Endothelial cell of umbilical vein (primary cell): ENCODE results near the gene REEP1. TPM values are rescaled to one million over a fixed set of nuclear protein-coding genes. Genes with fewer than 3 reads are reported as not detected.
"Not testable (repeated sequence)": the region's sequence is repeated elsewhere in the genome, so short reads cannot be mapped to it uniquely, and the experiment has no call there.

Source experiments
- BruUV-seq: library from RNA; stranded (reverse); fragments of 400-500 nt; replicated peaks from 2 replicates; lab custom pipeline; 2021; lab: Mats Ljungman, UMichigan
- CTCF ChIA-PET: fragments of 300-600, 350-600 bp; sonication (Branson Sonifier 250); formaldehyde crosslinking; loops from one replicate; lab custom pipeline; 2021; ENCODE audit warnings: antibody characterized with exemption, inconsistent platforms; lab: Charles Lee
- POLR2A ChIA-PET: fragments of 300-600, 350-600 bp; sonication (Branson Sonifier 250); formaldehyde crosslinking; loops from one replicate; lab custom pipeline; 2021; ENCODE audit warnings: antibody characterized with exemption, inconsistent platforms; lab: Charles Lee
- DNase-seq: peaks from one replicate; pipeline ENCODE4 v3.0.0-alpha.2; 2011; ENCODE audit warnings: low read depth, low spot score
- FAIRE-seq: peaks from 2 replicates; lab custom pipeline; 2011; peaks lifted over from hg19 to GRCh38; lab: Jason Lieb, UNC
- H2AFZ ChIP-seq: 2 replicates; pipeline ENCODE4 v1.6.0; 2012; ENCODE audit warnings: low read depth, low read length, control low read depth, inconsistent platforms
- H3K27ac ChIP-seq: 2 replicates; pipeline ENCODE4 v1.5.1; 2011; ENCODE audit warnings: low read depth, mild to moderate bottlenecking, control low read depth, low read length, moderate library complexity; ENCODE audit not compliant: insufficient read depth
- H3K27me3 ChIP-seq, 2 experiments: 2 replicates each; pipeline versions ENCODE4 v1.6.0 to v1.6.1; 2011; ENCODE audit warnings: low read length in 2 of 2, mixed read lengths in 1 of 2; ENCODE audit not compliant: control insufficient read depth in 2 of 2, insufficient read depth in 2 of 2
- H3K36me3 ChIP-seq, 2 experiments: 2 replicates in 1 of 2; 3 replicates in 1 of 2; pipeline ENCODE4 v1.5.1; 2011; ENCODE audit warnings: low read length in 2 of 2, mild to moderate bottlenecking in 1 of 2, moderate library complexity in 1 of 2; ENCODE audit not compliant: control insufficient read depth in 2 of 2, insufficient read depth in 2 of 2; ENCODE audit errors: extremely low read depth in 1 of 2
- H3K4me1 ChIP-seq: 3 replicates; pipeline ENCODE4 v1.5.1; 2011; ENCODE audit warnings: mild to moderate bottlenecking, low read length; ENCODE audit not compliant: control insufficient read depth, insufficient read depth; ENCODE audit errors: extremely low read depth
- H3K4me2 ChIP-seq: 2 replicates; pipeline ENCODE4 v1.6.1; 2011; ENCODE audit warnings: low read length, control low read depth, mixed read lengths; ENCODE audit not compliant: insufficient read depth
- H3K4me3 ChIP-seq, 3 experiments: fragments of 200-600 bp in 1 of 3; sonication (generic), shearing (Covaris generic) in 1 of 3; replicated peaks in 1 of 3; 2 replicates each; pipeline ENCODE4 v1.5.1; 2011 to 2016; ENCODE audit warnings: control low read depth in 3 of 3, low read length in 3 of 3, mild to moderate bottlenecking in 2 of 3, inconsistent platforms in 1 of 3, low read depth in 1 of 3, moderate library complexity in 1 of 3; ENCODE audit not compliant: insufficient read depth in 1 of 3
- H3K79me2 ChIP-seq: 2 replicates; pipeline ENCODE4 v1.6.0; 2012; ENCODE audit warnings: low read length, inconsistent platforms; ENCODE audit not compliant: control insufficient read depth, insufficient read depth
- H3K9ac ChIP-seq: replicated peaks from 2 replicates; pipeline ENCODE3; 2011; ENCODE audit warnings: low read length, control low read depth; ENCODE audit not compliant: insufficient read depth; ENCODE audit errors: extremely low read depth
- H3K9me1 ChIP-seq: replicated peaks from 3 replicates; pipeline ENCODE4 v1.6.0; 2011; ENCODE audit warnings: mild to moderate bottlenecking, low read length; ENCODE audit not compliant: control insufficient read depth, insufficient read depth; ENCODE audit errors: extremely low read depth
- H3K9me3 ChIP-seq: replicated peaks from 2 replicates; pipeline ENCODE4 v1.5.1; 2012; ENCODE audit warnings: low read length, inconsistent platforms; ENCODE audit not compliant: control insufficient read depth, insufficient read depth
- H4K20me1 ChIP-seq: replicated peaks from 2 replicates; pipeline ENCODE3; 2011; ENCODE audit warnings: mild to moderate bottlenecking, low read length; ENCODE audit not compliant: control insufficient read depth, insufficient read depth; ENCODE audit errors: extremely low read depth
- EZH2 ChIP-seq: IDR thresholded peaks from 2 replicates; pipeline ENCODE4 v1.6.1; 2012; ENCODE audit warnings: borderline replicate concordance, low read depth, mild to moderate bottlenecking, moderate library complexity, low read length, inconsistent platforms; ENCODE audit not compliant: severe bottlenecking
- FOS ChIP-seq: IDR thresholded peaks from 2 replicates; pipeline ENCODE4 v1.6.1; 2011; ENCODE audit warnings: mild to moderate bottlenecking, low read length, moderate library complexity, borderline replicate concordance; ENCODE audit not compliant: insufficient read depth
- GATA2 ChIP-seq: IDR thresholded peaks from 2 replicates; pipeline ENCODE4 v1.7.0; 2011; ENCODE audit warnings: low read depth, mild to moderate bottlenecking, moderate library complexity, mixed read lengths, low read length; ENCODE audit not compliant: insufficient read length, insufficient read depth
- JUN ChIP-seq: IDR thresholded peaks from 2 replicates; pipeline ENCODE4 v1.6.1; 2011; ENCODE audit warnings: borderline replicate concordance, low read depth; ENCODE audit not compliant: insufficient read length, insufficient read depth
- MYC ChIP-seq: IDR thresholded peaks from one replicate; pipeline ENCODE4 v1.6.1; 2011; ENCODE audit warnings: mild to moderate bottlenecking, low read depth, low read length
- dilution Hi-C: fragments of 300-500 bp; cut with MboI; formaldehyde crosslinking; loops from one replicate; pipeline ENCODE4 v1.15.0; 2019; ENCODE audit warnings: low sequenced_read_pairs; ENCODE audit not compliant: extremely low pct_ligation_motif_present
- intact Hi-C: fragments of 100-400 bp; cut with micrococcal nuclease; formaldehyde crosslinking; loops from one replicate; pipeline ENCODE4 v1.10.0; 2022
- polyA plus RNA-seq, 4 experiments: library from polyadenylated mRNA; depleted of rRNA in 3 of 4; stranded (reverse) in 3 of 4; unstranded in 1 of 4; fragments of >200 nt; gene quantifications; 2 replicates each; pipeline versions ENCODE4 v1.2.1 to v1.2.3, GENCODE V29; 2011 to 2012; ENCODE audit warnings: missing spikeins in 1 of 4
- total RNA-seq: library from RNA; stranded (reverse); gene quantifications from 2 replicates; pipeline ENCODE4 v1.2.3, GENCODE V29; 2021

The REEP1 gene
- total and polyA plus RNA-seq, 2 donors (not counting 3 experiments of a cell fraction or from before 2014, with no cell fraction given): 0.11 to 0.53 TPM

GRCh38 chr2:86229221-86229620 is 108.2 kb downstream of the REEP1 start:
- H3K4me2 ChIP-seq: no peak overlapping the region
- ChIA-PET CTCF (interaction anchor here (2.5 kb wide), 1 partner anchor 8 kb away, joined by 8 read pairs; no protein-coding TSS in a partner anchor), POLR2A (no interaction called here)
- BruUV-seq: no TSS peak
- no peak overlapping the region for H3K4me3 ChIP-seq
- H3K4me1 ChIP-seq: peaks cover 7% of the 10 kb centered on the region
- DNase-seq (no peak), FAIRE-seq (no peak)
- TF ChIP-seq GATA2: no peak
- no peak for TF ChIP-seq EZH2
- no peak for TF ChIP-seq FOS
- no peak for TF ChIP-seq MYC
- TF ChIP-seq JUN: no peak
- no peak overlapping the region for H3K9ac ChIP-seq
- intact Hi-C loops (no loop called here), dilution Hi-C loops (no loop called here)
- no peaks in the 10 kb centered on the region for H3K36me3 ChIP-seq
- H3K27ac ChIP-seq: no peak overlapping the region
- H3K9me1 ChIP-seq: no peaks in the 10 kb centered on the region
- no peaks in the 10 kb centered on the region for H3K27me3 ChIP-seq
- no peaks in the 10 kb centered on the region for H3K79me2 ChIP-seq
- H4K20me1 ChIP-seq: no peaks in the 10 kb centered on the region
- no peak overlapping the region for H2AFZ ChIP-seq
- H3K9me3 ChIP-seq: no peaks in the 10 kb centered on the region

DNA sequence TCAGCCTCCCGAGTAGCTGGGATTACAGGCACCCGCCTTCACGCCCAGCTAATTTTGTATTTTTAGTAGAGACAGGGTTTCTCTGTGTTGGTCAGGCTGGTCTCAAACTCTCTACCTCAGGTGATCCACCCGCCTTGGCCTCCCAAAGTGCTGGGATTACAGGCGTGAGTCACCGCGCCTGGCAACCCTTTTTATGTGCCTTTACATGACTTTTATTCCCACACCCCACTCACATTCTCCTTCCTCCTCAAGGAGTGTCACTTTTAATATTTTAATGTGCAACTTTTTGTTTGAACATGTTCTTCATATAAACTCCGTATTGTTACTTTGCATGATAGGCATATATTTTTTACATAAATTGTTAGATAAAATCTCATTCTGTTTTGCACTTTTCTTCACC is 108.9 kb downstream of the REEP1 start:
- H3K27me3 ChIP-seq, H3K4me2 ChIP-seq, H3K9ac ChIP-seq, dilution Hi-C loops, H3K9me3 ChIP-seq, H3K79me2 ChIP-seq, H3K4me3 ChIP-seq, BruUV-seq, FAIRE-seq, H4K20me1 ChIP-seq, CTCF ChIA-PET, H3K4me1 ChIP-seq, H3K36me3 ChIP-seq, DNase-seq, H3K9me1 ChIP-seq, H3K27ac ChIP-seq, intact Hi-C loops, POLR2A ChIA-PET, H2AFZ ChIP-seq: not testable (repeated sequence)
